Measurements from ENCODE around the gene EDA2R.

DNA sequence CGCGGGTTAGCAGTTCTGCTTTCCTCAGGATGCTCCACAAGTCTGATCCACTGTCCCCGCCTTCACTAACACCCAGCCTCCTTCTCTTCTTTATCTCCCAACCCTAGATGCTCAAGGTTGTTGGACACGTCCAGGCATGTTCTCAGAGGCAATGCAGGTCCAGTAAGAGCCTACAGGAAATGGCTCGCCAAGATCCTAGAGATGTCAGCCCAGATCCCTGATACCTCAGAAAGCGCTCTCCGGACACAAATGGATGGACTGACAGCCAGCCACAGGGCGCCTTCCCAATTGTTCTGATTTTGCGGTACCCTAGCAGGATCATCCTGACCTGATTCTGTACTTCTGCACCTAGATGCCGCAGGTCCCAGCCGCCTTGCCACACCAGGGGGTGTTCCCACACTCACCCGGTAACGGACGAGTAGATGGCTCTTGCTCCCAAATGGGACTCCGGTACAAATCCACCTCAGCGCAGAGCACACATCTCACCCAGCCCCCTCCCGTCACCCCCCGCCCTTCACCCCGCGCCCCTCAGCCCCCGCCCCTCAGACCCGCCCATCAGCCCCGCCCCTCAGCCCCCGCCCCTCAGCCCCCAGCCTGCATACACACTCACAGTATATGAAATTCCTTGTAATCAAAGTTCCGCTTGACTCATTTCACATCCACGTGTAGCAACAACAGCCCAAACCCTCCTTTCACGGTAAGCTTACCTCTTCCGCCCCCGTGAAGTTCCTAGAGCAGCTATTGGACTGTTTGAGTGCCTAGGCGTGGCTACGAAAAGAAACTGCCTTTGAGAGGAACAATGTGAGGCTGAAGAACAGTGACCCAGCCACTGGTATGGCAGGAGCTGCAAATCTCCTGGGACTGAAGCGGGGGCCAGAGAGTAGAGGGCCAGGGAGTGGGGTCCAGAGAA lies at the start of gene EDA2R:
- no peak for TF ChIP-seq POLR2AphosphoS5 (IDR thresholded peaks at IDR 0.05; ENCODE audit: borderline replicate concordance, low read depth, low read length)
- no peak for TF ChIP-seq EZH2 (IDR thresholded peaks at IDR 0.05)
- TF ChIP-seq FOXP2 (optimal IDR thresholded peaks at IDR 0.05; ENCODE audit: control extremely low read depth, extremely low read length, insufficient read depth) = no peak
